BE2C (cell line): ENCODE measurements around the gene TOR2A.
A peak's percentile ranks its signal among the peaks of the same experiment; 100 is the strongest.

ENCODE experiments used
- DNase-seq: peaks from one replicate; pipeline ENCODE4 v3.0.0-alpha.2; 2020
- H3K27me3 ChIP-seq: fragments of 250-450 bp; sonication (Bioruptor Pico); 2 replicates; pipeline ENCODE4 v1.5.1; 2020; ENCODE audit warnings: mild to moderate bottlenecking
- H3K36me3 ChIP-seq: fragments of 250-450 bp; sonication (Bioruptor Pico); 2 replicates; pipeline ENCODE4 v1.5.1; 2020; ENCODE audit warnings: mild to moderate bottlenecking
- H3K4me1 ChIP-seq: fragments of 250-450 bp; sonication (Bioruptor Pico); 2 replicates; pipeline ENCODE4 v1.5.1; 2020
- H3K4me3 ChIP-seq: 2 replicates; pipeline ENCODE4 v1.5.1; 2011; ENCODE audit warnings: low read depth, low read length
- H3K9me3 ChIP-seq: fragments of 250-450 bp; sonication (Bioruptor Pico); 2 replicates; pipeline ENCODE4 v1.5.1; 2020
- TF ChIP-seq, protein P1 (sequence below): IDR thresholded peaks from 2 replicates; pipeline ENCODE4 v1.5.1; 2012; ENCODE audit warnings: mild to moderate bottlenecking, low read depth, low read length

TOR2A gene

DNA sequence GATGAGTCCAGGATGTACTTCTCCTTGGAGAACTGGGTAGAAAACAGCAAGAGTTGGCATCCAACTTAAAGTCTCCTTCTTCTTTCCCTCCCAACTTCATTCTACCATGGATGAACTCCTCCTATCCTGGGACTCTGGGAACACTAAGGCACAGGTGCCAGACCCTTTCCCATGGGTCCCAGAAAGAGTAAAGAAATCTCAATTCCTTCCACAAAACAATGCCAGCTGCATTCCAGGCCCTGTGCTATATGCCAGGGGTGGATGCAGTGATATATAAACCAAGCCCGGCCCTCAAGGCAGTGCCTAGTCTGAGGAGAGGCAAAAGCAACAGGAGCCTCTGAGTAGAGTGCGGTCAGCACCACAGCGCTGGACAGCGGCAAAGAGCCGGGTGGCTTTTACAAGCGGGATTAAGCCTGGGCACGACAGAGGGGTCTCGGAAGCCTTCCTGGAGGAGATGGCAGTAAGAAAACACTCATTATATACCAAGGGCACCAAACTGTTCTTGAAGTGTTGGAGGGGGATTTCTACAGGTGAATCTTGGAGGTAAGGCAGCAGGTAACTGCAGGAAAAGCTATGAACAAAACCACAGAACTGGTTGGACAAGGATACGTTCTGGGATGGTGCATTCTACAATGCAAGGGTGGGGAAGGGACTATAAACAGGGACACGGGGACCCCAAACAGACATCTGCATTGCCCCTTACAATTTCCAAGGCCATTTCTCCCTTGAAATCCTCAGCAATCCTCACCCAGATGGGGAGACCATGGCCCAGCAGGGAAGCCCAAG lies 16.4 kb upstream of the TOR2A start:
- H3K36me3 ChIP-seq = peaks cover 28% of the 10 kb centered on the region
- TF ChIP-seq, protein P1, sequence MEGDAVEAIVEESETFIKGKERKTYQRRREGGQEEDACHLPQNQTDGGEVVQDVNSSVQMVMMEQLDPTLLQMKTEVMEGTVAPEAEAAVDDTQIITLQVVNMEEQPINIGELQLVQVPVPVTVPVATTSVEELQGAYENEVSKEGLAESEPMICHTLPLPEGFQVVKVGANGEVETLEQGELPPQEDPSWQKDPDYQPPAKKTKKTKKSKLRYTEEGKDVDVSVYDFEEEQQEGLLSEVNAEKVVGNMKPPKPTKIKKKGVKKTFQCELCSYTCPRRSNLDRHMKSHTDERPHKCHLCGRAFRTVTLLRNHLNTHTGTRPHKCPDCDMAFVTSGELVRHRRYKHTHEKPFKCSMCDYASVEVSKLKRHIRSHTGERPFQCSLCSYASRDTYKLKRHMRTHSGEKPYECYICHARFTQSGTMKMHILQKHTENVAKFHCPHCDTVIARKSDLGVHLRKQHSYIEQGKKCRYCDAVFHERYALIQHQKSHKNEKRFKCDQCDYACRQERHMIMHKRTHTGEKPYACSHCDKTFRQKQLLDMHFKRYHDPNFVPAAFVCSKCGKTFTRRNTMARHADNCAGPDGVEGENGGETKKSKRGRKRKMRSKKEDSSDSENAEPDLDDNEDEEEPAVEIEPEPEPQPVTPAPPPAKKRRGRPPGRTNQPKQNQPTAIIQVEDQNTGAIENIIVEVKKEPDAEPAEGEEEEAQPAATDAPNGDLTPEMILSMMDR = no peak
- no peaks in the 10 kb centered on the region for H3K4me1 ChIP-seq
- H3K9me3 ChIP-seq = no peaks in the 10 kb centered on the region
- no peak for DNase-seq
- H3K4me3 ChIP-seq = no peak overlapping the region
- no peaks in the 10 kb centered on the region for H3K27me3 ChIP-seq

DNA sequence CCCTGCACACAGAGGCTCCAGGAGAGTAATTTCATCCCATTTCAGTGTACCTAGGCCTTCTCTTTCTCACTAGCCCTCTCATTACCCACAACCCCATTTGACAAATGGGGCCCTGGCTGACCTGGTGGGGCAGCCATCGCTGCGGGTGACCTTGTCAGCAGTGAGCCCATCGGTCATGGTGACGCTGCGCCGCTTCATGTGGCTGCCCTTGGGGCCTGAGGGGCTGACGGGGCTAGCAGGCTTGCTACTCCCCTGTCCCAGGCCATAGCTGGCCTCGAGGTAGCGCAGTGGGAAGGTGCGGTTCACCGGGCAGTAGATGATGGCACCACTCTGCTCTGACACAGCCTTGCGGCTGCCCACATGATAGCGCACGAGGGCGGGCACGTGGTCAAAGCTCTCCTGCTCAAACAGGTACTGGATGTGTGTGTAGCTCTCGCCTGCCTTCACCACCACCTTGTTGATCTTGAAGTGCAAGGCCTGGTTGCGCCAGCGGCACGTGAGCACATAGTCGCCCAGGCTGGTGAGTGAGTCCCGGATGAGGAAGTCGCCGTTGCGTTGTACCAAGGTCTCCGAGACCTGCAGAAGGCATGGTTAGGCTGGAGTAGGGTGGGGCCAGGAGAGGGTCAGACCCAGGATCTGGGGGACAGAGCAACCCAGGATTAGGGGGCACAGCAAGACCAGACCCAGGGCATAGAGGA lies 14.1 kb upstream of the TOR2A start:
- no peak for DNase-seq
- TF ChIP-seq, protein P1 = no peak
- Histone ChIP-seq H3K9me3 (no peaks in the 10 kb centered on the region), H3K27me3 (no peaks in the 10 kb centered on the region), H3K36me3 (peaks cover 28% of the 10 kb centered on the region), H3K4me3 (no peak overlapping the region), H3K4me1 (no peaks in the 10 kb centered on the region)

DNA sequence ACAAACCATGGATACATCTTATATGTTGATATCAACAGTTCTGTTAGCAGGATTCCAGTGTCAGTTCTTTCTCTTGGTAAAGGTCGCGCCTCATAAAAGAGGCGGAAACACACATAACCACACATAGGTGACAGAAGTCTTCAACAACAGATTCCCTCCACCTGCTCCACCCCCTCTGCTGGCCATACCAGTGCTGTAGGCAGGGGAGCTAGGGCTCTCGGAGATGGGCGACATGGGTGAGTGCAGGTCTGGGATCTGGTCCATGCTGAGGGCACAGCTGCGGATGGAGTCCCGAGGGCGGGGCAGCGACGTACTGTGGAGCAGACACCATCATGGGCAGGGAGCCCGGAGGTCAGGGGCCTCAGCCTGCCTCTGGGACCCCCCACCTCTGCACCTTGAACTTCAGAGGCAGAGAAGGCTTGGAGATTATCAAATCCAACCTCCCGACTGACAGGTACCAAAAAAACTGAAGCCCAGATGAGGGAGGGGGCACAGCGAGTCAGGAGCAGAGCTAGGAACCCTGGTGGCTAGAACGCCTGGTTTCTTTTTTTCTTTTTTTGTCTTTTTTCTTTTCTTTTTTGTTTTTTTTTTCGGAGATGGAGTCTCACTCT lies 12.0 kb upstream of the TOR2A start:
- TF ChIP-seq, protein P1 = peak; percentile 27; the same call in 1 of the 2 replicates
- no peaks in the 10 kb centered on the region for H3K27me3 ChIP-seq
- peaks cover 28% of the 10 kb centered on the region for H3K36me3 ChIP-seq
- peaks cover 13% of the 10 kb centered on the region for H3K4me1 ChIP-seq
- DNase-seq = no peak
- no peaks in the 10 kb centered on the region for H3K9me3 ChIP-seq
- H3K4me3 ChIP-seq = no peak overlapping the region

DNA sequence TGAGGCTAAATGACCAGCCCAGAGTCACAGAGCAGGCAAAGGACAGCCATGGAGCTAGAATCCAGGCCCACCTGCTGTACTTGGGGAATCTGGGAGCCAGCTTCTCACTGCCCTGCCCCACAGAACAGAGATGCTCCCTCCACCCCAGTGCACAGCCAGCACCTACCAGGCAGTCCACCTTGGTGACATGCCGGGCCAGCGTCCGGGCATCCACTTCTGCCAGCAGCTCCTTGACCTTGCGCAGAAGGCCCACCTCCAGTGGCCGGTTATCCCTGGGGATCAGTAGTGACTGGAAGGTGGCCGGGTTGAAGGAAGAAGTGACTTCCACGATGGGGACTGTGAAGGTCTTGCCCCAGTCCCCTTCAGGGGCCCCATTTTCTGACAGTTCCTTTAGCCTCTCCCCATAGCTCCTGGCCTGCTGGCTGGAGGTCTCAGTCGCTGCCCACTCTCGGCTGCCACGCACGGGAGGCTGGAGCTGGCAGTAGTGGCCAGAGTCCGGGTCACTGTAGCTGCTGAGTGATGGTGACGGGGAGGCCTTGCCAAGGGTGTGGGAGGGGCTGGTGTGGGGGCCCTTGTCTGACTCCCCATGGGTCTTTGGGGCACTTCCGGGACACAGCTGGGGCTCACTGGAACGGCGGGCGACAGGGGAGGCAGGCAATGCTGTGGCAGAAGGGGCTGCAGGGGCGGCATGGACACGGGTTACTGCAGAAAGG lies 9.5 kb upstream of the TOR2A start:
- Histone ChIP-seq H3K4me1 (peaks cover 13% of the 10 kb centered on the region), H3K27me3 (no peaks in the 10 kb centered on the region), H3K9me3 (no peaks in the 10 kb centered on the region), H3K36me3 (peaks cover 18% of the 10 kb centered on the region), H3K4me3 (no peak overlapping the region)
- DNase-seq = no peak
- TF ChIP-seq, protein P1 = no peak

DNA sequence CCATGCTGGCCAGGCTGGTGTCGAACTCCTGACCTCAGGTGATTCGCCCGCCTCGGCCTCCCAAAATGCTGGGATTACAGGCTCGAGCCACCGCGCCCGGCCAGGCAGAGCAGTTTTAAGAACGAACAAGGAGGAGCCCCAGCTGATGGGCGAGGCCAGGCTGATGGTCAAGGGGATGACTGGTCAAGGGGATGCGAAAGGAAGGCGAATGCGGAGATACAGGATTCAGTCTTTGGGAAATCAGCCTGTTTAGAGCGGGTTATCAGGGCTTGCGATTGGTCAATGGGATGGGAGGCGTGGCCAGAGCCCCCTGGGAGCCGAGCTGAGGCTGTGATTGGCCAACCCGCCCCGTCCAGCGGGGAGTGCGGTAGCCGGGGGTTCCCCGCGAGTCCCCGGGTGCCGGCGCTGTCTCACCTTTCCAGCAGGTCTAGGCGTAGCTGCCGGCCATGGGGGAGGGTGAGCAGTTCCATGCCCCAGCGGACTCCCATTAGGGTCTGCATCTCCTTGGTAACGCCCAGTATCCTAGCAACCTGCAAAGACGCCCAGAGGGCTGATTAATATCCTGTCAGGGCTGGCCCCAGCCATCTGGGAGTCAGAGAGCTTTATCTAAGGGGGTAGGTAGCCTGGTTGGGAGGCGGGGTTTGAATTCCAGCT lies 7.5 kb upstream of the TOR2A start:
- H3K27me3 ChIP-seq = no peaks in the 10 kb centered on the region
- H3K4me3 ChIP-seq = peak overlapping the region; percentile 56
- peaks cover 13% of the 10 kb centered on the region for H3K4me1 ChIP-seq
- H3K36me3 ChIP-seq = 0 out of 2 replicates have a peak, but pooled peaks cover 3% of the 10 kb centered on the region
- H3K9me3 ChIP-seq = no peaks in the 10 kb centered on the region
- TF ChIP-seq, protein P1 = peak; percentile 7; the same call in 1 of the 2 replicates
- peak; percentile 91 for DNase-seq
